ENCODE measurements around the gene UBAC2.

- TF ChIP-seq, protein P1, sequence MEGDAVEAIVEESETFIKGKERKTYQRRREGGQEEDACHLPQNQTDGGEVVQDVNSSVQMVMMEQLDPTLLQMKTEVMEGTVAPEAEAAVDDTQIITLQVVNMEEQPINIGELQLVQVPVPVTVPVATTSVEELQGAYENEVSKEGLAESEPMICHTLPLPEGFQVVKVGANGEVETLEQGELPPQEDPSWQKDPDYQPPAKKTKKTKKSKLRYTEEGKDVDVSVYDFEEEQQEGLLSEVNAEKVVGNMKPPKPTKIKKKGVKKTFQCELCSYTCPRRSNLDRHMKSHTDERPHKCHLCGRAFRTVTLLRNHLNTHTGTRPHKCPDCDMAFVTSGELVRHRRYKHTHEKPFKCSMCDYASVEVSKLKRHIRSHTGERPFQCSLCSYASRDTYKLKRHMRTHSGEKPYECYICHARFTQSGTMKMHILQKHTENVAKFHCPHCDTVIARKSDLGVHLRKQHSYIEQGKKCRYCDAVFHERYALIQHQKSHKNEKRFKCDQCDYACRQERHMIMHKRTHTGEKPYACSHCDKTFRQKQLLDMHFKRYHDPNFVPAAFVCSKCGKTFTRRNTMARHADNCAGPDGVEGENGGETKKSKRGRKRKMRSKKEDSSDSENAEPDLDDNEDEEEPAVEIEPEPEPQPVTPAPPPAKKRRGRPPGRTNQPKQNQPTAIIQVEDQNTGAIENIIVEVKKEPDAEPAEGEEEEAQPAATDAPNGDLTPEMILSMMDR (IDR thresholded peaks at IDR 0.05; ENCODE audit: borderline replicate concordance, extremely low read depth, low read length, poor library complexity, severe bottlenecking), result no peak
- no peak for TF ChIP-seq EZH2 (IDR thresholded peaks at IDR 0.05; ENCODE audit: borderline replicate concordance, low read depth, low read length, severe bottlenecking)
These were observed 130.3 kb downstream of the UBAC2 start for GRCh38 chr13:99330942-99331341.

All from DND-41 (cell line).